ENCODE data around the gene CEP162.
"Not testable (repeated sequence)": the region's sequence is repeated elsewhere in the genome, so short reads cannot be mapped to it uniquely, and the experiment has no call there.

Gene CEP162, protein sequence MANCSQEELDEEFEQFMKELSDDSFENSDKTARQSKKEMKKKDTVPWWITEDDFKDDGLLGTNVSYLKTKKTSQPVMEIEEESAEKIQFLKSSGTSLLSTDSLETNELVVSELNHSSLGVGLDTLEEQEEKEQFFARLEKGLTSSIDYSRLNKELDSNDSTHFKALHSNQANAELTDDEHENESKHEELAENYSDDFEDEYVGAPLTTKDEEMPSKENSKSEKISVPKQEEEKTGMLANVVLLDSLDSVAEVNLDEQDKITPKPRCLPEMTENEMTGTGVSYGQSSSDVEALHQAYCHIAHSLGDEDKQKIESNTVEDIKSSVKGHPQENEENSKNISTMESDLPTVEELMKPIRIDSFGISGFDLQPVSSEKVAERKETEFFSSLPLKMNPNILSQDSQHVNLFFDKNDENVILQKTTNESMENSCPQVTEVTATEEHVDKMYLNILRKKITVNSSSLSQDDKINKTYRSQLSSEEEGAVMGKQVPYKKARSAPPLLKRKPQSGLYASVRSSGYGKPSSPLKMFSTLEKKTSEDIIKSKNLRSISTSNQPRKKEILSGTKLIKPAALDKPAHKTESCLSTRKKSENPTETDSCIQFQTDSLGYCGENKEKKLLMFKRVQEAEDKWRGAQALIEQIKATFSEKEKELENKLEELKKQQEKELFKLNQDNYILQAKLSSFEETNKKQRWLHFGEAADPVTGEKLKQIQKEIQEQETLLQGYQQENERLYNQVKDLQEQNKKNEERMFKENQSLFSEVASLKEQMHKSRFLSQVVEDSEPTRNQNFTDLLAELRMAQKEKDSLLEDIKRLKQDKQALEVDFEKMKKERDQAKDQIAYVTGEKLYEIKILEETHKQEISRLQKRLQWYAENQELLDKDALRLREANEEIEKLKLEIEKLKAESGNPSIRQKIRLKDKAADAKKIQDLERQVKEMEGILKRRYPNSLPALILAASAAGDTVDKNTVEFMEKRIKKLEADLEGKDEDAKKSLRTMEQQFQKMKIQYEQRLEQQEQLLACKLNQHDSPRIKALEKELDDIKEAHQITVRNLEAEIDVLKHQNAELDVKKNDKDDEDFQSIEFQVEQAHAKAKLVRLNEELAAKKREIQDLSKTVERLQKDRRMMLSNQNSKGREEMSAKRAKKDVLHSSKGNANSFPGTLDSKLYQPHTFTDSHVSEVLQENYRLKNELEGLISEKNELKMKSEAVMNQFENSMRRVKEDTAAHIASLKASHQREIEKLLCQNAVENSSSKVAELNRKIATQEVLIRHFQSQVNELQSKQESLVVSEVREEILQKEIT (N-terminal part only)

GRCh38 chr6:84227434-84228197, at the start of gene CEP162:
Gene CEP162, minus strand, starts transcription at chr6:84227643. Its CDS starts 1,250 bp downstream, at chr6:84226393.
- peak; percentile 95 for DNase-seq

GRCh38 chr6:84274856-84275255, 47.4 kb upstream of the CEP162 start:
- DNase-seq: no peak

- no peak for DNase-seq
Measured at GRCh38 chr6:84273048-84273809, 45.8 kb upstream of the CEP162 start.

GRCh38 chr6:84272298-84272697, 44.9 kb upstream of the CEP162 start:
- no peak for DNase-seq

GRCh38 chr6:84271061-84271716, 43.7 kb upstream of the CEP162 start:
- no peak for DNase-seq

DNA sequence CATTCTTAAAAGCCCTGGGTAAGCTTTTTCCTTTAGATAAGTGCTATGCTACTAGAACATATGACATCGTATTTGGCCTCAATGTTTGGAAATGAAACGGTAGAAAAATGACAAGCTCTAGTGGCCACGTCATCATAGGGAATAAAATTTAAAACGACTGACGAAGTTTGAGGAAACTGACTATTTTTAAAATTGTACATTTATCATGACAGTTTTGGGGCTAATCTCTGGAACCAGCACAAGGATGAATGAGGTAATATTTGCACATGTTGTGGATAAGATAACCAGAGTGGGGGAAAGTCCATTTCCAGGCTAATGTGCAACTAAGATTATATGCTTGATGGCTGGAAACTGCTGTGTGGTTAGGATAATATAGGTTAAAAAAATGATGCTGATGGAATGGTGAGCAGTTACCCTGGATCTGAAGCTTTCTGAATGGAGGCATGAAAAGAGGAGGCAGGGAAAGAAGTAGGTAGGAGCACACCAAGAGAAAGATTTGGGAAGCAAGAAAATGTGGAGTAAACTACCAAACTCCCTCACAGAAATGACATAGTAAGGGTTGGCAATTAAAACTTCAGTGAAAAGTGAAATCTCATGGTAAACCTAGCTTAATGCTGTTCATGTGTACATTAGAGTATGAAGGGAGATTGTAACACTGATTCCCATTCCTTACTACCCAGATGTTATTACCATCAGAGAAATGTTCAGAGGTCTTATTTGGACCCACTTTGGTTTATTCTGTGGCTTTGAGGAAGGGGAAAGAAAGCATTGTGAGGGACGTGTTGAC, 42.7 kb upstream of the CEP162 start:
- DNase-seq: no peak

DNA sequence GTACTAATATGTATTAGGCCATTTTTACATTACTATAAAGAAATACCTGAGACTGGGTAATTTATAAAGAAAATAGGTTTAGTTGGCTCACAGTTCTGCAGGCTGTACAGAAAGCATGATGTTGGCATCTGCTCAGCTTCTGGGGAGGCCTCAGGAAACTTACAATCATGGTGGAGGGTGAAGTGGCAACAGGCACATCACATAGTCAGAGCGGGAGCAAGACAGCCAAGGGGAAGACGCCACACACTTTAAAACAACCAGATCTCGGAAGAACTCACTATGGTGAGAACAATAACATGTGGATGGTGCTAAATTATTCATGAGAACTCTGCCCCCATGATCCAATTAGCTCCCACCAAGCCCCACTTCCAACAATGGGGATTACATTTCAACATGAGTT, 41.3 kb upstream of the CEP162 start:
- DNase-seq: no peak

GRCh38 chr6:84263557-84263956, 36.1 kb upstream of the CEP162 start:
- no peak for DNase-seq

DNA sequence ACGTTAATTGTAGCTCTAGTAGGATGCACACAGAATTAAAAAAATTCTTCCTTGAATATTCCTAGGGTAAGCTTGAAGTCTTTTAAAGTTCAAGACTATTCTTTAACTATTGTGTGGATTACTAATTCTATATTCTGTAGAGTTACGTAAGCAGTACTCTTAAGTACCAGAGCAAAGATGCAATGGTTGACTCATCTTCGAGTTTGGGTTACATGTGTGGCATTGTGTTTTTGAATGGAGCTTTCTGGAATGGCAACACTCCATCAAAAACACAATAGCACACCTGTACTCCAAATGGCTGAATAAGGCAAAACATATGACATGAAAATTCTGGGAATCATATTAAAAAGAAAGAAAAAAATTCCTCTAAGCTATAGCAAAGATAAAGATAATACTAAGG, 33.5 kb upstream of the CEP162 start:
- no peak for DNase-seq

DNA sequence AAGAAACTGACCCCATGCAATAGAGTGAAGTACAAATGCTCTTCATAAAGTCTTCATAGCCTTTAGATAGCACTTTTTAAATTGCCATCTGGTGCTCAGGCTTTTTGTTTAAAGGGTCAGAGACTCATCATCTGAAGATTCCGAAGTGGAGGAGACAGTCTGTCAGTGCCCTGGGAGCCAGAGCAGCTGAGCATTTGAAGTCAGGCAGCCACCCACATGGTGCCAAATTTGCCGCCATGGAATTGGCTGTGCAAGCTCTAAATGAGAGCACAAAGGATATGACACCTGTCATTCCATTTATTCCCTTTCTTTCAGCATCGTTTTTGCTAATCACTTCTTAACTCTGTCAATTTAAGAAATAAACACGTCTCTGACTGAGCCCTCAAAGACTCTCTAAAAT, 32.8 kb upstream of the CEP162 start:
- no peak for DNase-seq

- no peak for DNase-seq
Measured at GRCh38 chr6:84258866-84259265, 31.4 kb upstream of the CEP162 start.

DNA sequence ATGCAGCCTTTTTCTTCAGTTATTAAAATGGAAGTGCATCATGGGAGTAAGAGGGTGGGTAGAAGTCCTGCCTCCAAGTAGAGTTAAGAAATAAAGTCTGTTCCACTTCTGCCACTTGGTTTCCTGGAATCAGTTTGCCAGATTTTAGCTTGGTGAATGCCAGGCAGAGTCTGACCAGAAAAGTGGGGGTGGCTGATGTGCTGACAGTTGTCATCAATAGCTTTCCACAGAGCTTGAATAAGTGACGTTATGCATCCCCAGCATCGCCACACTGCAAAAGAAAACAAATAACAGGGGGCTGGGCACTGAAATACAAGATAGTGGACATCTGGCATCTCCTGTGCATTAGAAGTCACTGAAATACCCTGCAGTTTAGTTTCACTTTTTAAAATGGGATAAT, 30.8 kb upstream of the CEP162 start:
- no peak for DNase-seq

GRCh38 chr6:84255641-84256040, 28.2 kb upstream of the CEP162 start:
- DNase-seq: no peak

GRCh38 chr6:84253380-84253779, 25.9 kb upstream of the CEP162 start:
- DNase-seq: no peak

DNA sequence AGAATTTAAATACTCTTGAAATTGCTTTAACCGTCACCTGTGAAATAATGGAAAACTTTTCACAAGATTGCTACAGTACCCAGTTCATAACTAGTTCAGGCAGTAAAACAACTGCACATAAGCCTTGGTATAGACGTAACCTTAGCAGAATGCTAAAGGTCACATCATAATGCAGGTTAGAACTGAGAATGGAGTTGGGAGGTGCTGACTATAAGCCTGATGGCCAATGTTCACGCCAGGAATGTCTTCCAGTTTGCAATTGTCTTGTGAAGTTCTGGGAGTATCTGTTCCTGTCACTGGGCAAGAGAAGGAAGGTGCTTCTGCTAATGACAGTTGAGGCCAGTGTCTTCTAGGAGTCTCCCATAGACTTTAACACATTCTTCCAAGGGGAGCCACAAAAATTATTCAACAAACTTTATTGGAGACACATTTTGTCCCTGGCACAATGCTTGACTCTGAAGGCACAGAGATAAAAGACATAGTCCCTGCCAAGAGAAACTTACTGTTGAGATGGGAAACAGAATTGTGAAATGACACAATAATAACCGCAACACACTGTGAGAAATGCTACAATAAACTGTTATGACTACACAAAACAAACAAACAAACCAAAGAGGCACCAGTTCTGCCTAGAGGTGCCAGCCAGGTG, 24.6 kb upstream of the CEP162 start:
- DNase-seq: no peak

- DNase-seq: peak; percentile 28
Measured at GRCh38 chr6:84249724-84250123, 22.3 kb upstream of the CEP162 start.

DNA sequence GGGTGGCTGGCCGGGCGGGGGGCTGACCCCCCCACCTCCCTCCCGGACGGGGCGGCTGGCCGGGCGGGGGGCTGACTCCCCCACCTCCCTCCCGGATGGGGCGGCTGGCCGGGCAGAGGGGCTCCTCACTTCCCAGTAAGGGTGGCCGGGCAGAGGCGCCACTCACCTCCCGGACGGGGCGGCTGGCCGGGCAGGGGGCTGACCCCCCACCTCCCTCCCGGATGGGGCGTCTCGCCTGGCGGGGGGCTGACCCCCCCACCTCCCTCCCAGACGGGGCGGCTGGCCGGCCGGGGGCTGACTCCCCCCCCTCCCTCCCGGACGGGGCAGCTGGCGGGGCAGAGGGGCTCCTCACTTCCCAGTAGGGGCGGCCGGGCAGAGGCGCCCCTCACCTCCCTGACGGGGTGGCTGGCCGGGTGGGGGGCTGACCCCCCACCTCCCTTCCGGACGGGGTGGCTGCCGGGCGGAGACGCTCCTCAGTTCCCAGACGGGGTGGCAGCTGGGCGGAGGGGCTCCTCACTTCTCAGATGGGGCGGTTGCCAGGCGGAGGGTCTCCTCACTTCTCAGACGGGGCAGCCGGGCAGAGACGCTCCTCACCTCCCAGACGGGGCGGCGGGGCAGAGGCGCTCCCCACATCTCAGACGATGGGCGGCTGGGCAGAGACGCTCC, 17.1 kb upstream of the CEP162 start:
- DNase-seq: not testable (repeated sequence)

DNA sequence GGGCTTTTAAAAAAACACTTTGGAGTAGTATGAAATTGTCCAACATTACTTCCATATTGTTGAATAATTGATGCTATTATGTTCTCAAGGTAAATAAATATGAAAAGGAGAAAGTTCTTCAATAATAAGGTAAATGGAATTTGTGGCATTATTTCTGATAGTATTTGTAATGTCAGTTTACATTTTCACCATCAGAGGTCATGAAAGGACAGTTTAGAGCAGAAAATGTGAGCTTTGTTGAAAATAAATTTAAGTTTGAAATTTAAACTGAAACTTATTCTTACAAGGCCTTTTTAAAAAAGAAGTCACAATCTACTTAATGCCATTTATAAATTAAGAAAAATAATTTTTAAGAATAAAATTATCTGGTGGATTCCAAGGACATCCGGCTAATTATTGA, 15.8 kb upstream of the CEP162 start:
- DNase-seq: peak; percentile 13

DNA sequence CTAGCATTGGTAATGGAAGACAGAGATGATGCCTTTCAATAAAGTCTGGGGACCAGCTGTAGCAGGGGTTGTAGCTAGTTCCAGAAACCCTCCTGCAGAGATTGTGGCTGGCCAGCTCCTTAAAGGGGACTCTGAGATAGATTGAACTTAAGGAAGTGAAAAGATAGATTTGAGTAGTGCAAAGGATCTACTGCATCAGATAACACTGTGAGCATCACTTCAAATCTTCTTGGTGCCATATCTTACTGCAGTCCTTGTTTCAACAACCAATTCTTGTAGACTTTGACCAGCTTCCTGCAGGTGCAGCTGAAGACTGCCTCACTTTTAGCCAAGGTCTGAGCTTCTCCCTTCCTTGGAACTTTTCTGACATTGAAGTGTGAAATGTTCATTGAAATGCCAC, 14.8 kb upstream of the CEP162 start:
- DNase-seq: no peak

All from NCI-H69 (cell line).